SIG-M5 (cell line): ENCODE data around the gene PRAMEF5.
"Not testable (repeated sequence)": the region's sequence is repeated elsewhere in the genome, so short reads cannot be mapped to it uniquely, and the experiment has no call there.

Source experiments
- DNase-seq: peaks from one replicate; lab custom pipeline; 2025; lab: John Stamatoyannopoulos, UW

Gene PRAMEF5

GRCh38 chr1:13277016-13277415, 23.0 kb downstream of the PRAMEF5 start:
- not testable (repeated sequence) for DNase-seq

DNA sequence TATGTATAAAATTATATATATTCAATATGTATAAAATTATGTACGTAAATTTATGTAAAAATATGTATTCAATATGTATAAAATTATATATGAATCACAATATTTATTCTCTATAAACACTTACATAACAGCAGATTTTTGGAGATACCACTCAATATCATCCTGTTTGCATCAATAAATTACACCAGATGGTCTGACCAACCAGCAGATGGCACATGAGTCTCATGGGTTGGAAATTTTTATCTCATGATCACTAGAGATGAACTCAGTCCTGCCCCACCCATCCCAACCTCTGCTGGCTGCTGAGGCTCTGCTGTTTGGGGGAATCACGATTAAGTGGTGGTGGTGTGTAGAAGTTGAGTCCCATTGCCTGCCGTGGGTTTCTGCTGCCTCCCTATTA, 25.6 kb downstream of the PRAMEF5 start:
- DNase-seq: not testable (repeated sequence)

DNA sequence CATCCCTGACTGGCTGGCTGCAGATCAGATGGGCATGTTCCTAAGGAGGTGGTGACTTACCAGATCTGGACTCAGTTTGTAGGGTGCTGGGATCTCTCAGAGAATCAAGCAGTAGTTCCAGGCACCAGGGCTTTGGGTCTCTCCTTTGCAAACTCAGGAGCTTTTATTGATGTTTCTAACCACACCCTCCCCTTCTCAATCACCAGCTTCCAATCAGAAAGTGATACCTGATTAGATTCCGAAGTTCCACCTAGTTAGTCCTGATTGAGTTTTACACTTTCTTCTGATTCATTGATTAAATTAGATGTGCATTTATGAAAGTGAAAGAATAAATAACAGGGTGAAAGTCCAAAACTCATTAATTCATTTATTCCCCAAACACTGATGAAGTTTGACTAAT, 31.0 kb downstream of the PRAMEF5 start, which contains the start of gene PRAMEF8:
TSS of gene PRAMEF8 (minus strand) at position 101 of the 400 bp plus-strand sequence. CDS start 1,046 bp downstream, outside the sequence.
- DNase-seq: not testable (repeated sequence)

GRCh38 chr1:13289030-13289429, 35.0 kb downstream of the PRAMEF5 start:
- not testable (repeated sequence) for DNase-seq

- not testable (repeated sequence) for DNase-seq
Observed at GRCh38 chr1:13297216-13297931, 43.4 kb downstream of the PRAMEF5 start.

GRCh38 chr1:13298699-13299098, 44.7 kb downstream of the PRAMEF5 start:
- DNase-seq: not testable (repeated sequence)

GRCh38 chr1:13302197-13302596, 48.2 kb downstream of the PRAMEF5 start:
- not testable (repeated sequence) for DNase-seq

DNA sequence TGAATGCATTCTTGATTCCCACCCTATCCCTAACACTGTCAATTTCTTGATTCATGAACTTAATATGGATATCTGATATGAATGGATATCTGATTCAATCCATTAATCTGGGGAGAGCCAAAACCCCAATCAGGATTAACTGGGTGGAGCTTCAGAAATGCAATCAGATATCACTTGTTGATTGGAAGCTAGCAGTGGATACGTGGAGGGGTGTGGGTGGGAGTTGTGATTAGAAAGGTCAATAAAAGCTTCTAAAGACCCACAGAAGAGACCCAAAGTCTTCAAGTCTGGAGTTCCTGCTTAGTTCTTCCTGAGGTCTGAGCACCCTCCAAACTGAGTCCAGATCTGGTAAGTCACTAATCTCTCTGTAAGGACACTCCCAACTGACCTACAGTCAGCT, 49.2 kb downstream of the PRAMEF5 start, which contains the start of gene PRAMEF33:
TSS of gene PRAMEF33 (plus strand) at position 301 of the 400 bp plus-strand sequence. CDS start 2,416 bp downstream, outside the sequence.
- DNase-seq: not testable (repeated sequence)
